GM23248 (cell line): ENCODE measurements around the gene CRACDL. TPM values are rescaled to one million over a fixed set of nuclear protein-coding genes. Genes with fewer than 3 reads are reported as not detected.
A peak's percentile ranks its signal among the peaks of the same experiment; 100 is the strongest.

Experiments
- DNase-seq: peaks from one replicate; pipeline ENCODE4 v3.0.0-alpha.2; 2015
- H2AFZ ChIP-seq: fragments of 200-600 bp; sonication (generic); 2 replicates; pipeline ENCODE4 v1.6.1; 2016; ENCODE audit warnings: antibody characterized with exemption
- H3F3A ChIP-seq: fragments of 200-600 bp; sonication (generic); 2 replicates; pipeline ENCODE4 v1.6.1; 2016; ENCODE audit warnings: mild to moderate bottlenecking, antibody characterized with exemption, mixed run types; ENCODE audit not compliant: insufficient read depth
- H3K27ac ChIP-seq: fragments of 200-600 bp; sonication (generic); 2 replicates; pipeline ENCODE4 v1.5.1; 2016; ENCODE audit warnings: mild to moderate bottlenecking
- H3K27me3 ChIP-seq: fragments of 200-600 bp; sonication (generic); replicated peaks from 2 replicates; pipeline ENCODE4 v1.6.1; 2016; ENCODE audit warnings: mild to moderate bottlenecking; ENCODE audit not compliant: insufficient read depth
- H3K36me3 ChIP-seq: fragments of 200-600 bp; sonication (generic); 2 replicates; pipeline ENCODE4 v1.6.1; 2016; ENCODE audit warnings: low read depth, mild to moderate bottlenecking
- H3K4me1 ChIP-seq: fragments of 200-600 bp; sonication (generic); 2 replicates; pipeline ENCODE4 v1.6.1; 2016; ENCODE audit warnings: mild to moderate bottlenecking; ENCODE audit not compliant: insufficient read depth
- H3K4me2 ChIP-seq: fragments of 200-600 bp; sonication (generic); one replicate; pipeline ENCODE4 v1.6.1; 2016; ENCODE audit warnings: mild to moderate bottlenecking; ENCODE audit not compliant: unreplicated experiment
- H3K4me3 ChIP-seq: fragments of 200-600 bp; sonication (generic); 2 replicates; pipeline ENCODE4 v1.5.1; 2016; ENCODE audit warnings: mild to moderate bottlenecking
- H3K79me2 ChIP-seq: fragments of 200-600 bp; sonication (generic); 2 replicates; pipeline ENCODE4 v1.6.1; 2016; ENCODE audit warnings: mild to moderate bottlenecking; ENCODE audit not compliant: insufficient read depth
- H3K9ac ChIP-seq: fragments of 200-600 bp; sonication (generic); 2 replicates; pipeline ENCODE4 v1.6.1; 2016; ENCODE audit warnings: mild to moderate bottlenecking
- H3K9me2 ChIP-seq: fragments of 200-600 bp; sonication (generic); 2 replicates; pipeline ENCODE4 v1.6.1; 2016; ENCODE audit warnings: mixed run types, mild to moderate bottlenecking, moderate library complexity; ENCODE audit not compliant: insufficient read depth
- H3K9me3 ChIP-seq: fragments of 200-600 bp; sonication (generic); one replicate; pipeline ENCODE4 v1.6.1; 2017; ENCODE audit warnings: low read depth
- H4K20me1 ChIP-seq: fragments of 200-600 bp; sonication (generic); 2 replicates; pipeline ENCODE4 v1.6.0; 2016; ENCODE audit not compliant: insufficient read depth
- EZH2 ChIP-seq: fragments of 200-600 bp; sonication (generic); IDR thresholded peaks from 2 replicates; pipeline ENCODE4 v1.6.1; 2018; ENCODE audit warnings: antibody characterized with exemption, mild to moderate bottlenecking; ENCODE audit not compliant: insufficient read depth, poor library complexity, severe bottlenecking
- EZH2phosphoT487 ChIP-seq: fragments of 200-600 bp; sonication (generic); IDR thresholded peaks from 2 replicates; pipeline ENCODE4 v1.6.1; 2018; ENCODE audit warnings: antibody characterized with exemption, moderate library complexity, mild to moderate bottlenecking, low read depth; ENCODE audit not compliant: insufficient read depth
- WGBS, 2 experiments: methylation state at CpG; one replicate each; pipeline ENCODE4 v1.1.6; 2015 to 2017; ENCODE audit warnings: low lambda C conversion rate in 2 of 2, low coverage in 1 of 2; ENCODE audit errors: missing lambda C conversion rate in 2 of 2; 5-methylcytosine and 5-hydroxymethylcytosine counted together
- in situ Hi-C: fragments of 300-500 bp; cut with MboI; formaldehyde crosslinking; loops from 2 replicates; pipeline ENCODE4 v1.15.0; 2020
- polyA plus RNA-seq: library from polyadenylated mRNA; unstranded; fragments of >200 nt; fragmentation: Nextera tagmentation; extraction: Ambion mirVana; gene quantifications from 2 replicates; pipeline ENCODE4 v1.2.1, GENCODE V29; 2016
- total RNA-seq: library from RNA; depleted of rRNA; stranded (reverse); fragments of >200 nt; shearing (Covaris generic); gene quantifications from 2 replicates; pipeline ENCODE4 v1.2.3, GENCODE V29; 2014

The CRACDL gene
- total and polyA plus RNA-seq, 2 experiments from 2014 or later, result not detected

DNA sequence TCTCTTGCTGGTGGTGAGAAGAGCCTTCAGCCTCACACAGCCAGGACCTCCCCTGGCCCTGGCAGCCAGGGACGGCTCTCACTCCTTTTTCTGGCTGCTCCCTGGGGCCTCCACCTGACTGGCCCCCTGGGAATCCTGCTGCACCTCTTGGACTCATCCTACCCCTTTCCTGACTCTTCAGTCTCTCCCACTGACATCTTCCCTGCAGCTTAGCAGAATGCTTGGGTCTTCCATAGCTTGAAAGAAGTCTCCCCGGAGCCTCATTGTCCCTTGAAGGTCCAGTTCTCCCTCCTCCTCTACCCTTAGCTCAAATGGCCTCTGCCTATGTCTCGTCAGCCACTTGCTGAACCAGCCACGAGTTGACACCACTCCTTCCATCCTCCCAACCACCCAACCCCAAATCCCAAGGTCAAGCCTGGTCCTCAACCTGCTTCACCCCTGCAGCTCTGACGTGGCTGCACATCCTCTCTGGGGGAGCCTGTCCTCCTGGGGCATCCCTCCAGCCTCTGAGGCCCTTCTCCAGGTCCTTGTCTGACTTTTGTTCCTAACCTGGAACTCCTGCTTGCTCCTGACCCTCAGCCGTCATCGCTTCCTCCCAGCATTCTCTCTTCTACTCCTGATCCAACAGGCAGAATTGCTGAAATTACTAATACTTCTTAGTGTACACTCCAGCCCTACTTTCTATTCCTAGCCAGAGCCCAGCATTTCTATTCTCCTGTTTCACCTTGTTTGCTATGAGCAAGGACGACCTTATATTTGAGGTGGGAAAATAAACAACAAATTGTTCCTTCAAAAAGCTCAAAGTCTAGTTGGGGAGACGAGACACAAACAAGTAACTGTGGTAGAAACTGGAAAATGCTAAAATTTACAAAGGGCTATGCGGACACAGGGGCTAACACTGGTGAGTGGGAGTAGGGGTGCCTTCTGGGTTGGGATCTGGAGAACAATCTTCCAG, 136.4 kb downstream of the CRACDL start:
- Histone ChIP-seq H3K4me2 (no peak overlapping the region), H4K20me1 (no peaks in the 10 kb centered on the region), H3K27me3 (no peaks in the 10 kb centered on the region; the same call in 1 of the 2 replicates), H3K27ac (no peak overlapping the region), H3K9ac (no peak overlapping the region), H3K9me3 (no peaks in the 10 kb centered on the region), H3K9me2 (no peaks in the 10 kb centered on the region), H3K79me2 (no peaks in the 10 kb centered on the region), H2AFZ (no peak overlapping the region), H3K4me1 (no peaks in the 10 kb centered on the region), H3K4me3 (no peak overlapping the region), H3K36me3 (no peaks in the 10 kb centered on the region), H3F3A (no peaks in the 10 kb centered on the region)
- in situ Hi-C loops, result no loop called here
- WGBS, 2 experiments, result 44 to 49% methylated on average over 10 of the region's 10 CpGs
- TF ChIP-seq EZH2phosphoT487, result no peak
- TF ChIP-seq EZH2, result no peak
- no peak for DNase-seq

DNA sequence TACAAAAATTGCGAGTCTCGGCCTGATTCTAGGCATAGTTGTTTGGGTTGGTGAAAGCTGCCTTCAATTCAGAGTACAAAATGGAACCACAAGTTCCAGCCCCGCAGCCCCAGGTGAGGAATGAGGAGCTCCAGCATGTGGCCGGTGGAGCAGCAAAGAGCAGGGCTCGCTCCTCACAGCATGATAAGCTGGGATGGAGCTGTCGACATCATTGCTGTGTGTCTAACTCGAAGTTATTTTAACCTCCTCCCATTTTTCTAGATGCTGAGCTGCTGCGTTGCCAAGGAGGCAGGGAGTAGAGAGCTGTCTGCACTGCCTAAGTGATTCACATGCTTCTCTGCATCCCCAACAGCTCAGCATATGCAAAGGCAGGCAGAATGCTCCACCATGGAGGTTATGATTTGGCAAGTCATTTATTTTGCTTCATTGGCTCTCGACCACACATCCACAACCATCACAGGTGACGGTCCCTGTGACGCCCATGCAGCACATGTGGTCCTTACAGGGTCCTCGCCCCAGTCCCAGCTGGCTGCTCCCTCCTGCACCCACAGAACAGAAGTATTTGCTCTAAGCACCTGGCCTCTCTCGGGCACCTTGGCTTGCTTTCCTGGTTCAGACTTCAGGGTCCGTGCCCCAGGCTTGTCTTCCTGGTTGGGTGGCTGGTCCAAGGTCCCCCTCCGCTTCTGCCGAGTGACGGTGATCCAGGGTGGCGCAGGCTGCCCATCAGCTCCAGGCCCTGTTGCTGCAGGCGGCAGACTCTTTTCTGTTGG, 139.1 kb downstream of the CRACDL start:
- in situ Hi-C loops, result no loop called here

DNA sequence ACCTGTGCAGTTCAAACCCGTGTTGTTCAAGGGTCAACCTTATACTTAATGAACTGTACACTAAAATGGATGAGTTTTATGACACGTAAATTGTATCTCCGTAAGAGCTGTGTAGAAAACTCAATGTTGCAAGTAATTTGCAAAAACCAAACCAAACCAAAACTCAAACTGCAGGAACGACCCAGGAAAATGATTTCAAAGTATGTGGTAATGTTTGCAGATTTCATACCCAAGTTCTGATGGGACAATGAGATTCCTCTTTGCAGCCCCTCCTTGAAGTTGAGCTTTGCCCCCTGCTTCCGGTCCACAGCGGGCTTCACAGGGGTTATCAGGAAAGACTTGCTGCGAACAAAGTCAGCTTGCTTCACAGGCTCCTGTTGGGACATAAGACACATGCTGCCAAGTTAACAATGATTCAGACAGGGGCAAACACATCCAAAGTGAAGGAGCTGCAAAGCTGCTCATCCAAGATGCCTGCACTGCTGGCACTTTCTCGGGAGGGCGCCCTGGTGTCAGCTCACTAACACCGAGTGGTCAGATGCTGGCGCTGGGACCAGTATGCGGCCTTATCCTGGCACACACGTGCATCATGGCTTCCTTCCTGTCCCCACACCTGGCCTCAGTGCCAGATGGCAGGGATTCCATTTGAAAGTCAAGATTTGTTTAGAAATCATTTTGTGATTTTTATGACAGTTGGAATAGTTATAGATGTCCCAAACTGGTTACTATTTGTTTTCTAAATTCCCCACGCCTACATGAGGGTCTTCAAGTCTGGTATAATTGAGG, 139.9 kb downstream of the CRACDL start:
- WGBS, 2 experiments, result 64 to 67% methylated on average over 14 of the region's 14 CpGs
- in situ Hi-C loops, result no loop called here
- peak; percentile 15 for DNase-seq
- H3K4me3 ChIP-seq, result no peak overlapping the region
- H4K20me1 ChIP-seq, result no peaks in the 10 kb centered on the region; the same call in 1 of the 2 replicates
- H3K9me2 ChIP-seq, result no peaks in the 10 kb centered on the region
- H3K9me3 ChIP-seq, result no peaks in the 10 kb centered on the region
- H3K4me2 ChIP-seq, result no peak overlapping the region
- H3K27me3 ChIP-seq, result 0 out of 2 replicates have a peak, but pooled peaks cover 4% of the 10 kb centered on the region
- no peaks in the 10 kb centered on the region for H3F3A ChIP-seq
- H3K27ac ChIP-seq, result no peak overlapping the region
- TF ChIP-seq EZH2, result no peak
- no peak for TF ChIP-seq EZH2phosphoT487
- H3K79me2 ChIP-seq, result no peaks in the 10 kb centered on the region
- H3K36me3 ChIP-seq, result no peaks in the 10 kb centered on the region
- H3K4me1 ChIP-seq, result no peaks in the 10 kb centered on the region
- H2AFZ ChIP-seq, result no peak overlapping the region
- H3K9ac ChIP-seq, result no peak overlapping the region

More for the DNA sequence above, 139.1 kb downstream of the CRACDL start:
- no peak overlapping the region for H3K9ac ChIP-seq
- H3F3A ChIP-seq, result no peaks in the 10 kb centered on the region
- no peaks in the 10 kb centered on the region for H3K9me2 ChIP-seq
- 0 out of 2 replicates have a peak, but pooled peaks cover 4% of the 10 kb centered on the region for H3K27me3 ChIP-seq
- H3K36me3 ChIP-seq, result no peaks in the 10 kb centered on the region
- TF ChIP-seq EZH2, result no peak
- TF ChIP-seq EZH2phosphoT487, result no peak
- H3K4me1 ChIP-seq, result no peaks in the 10 kb centered on the region
- no peak for DNase-seq
- no peaks in the 10 kb centered on the region for H3K9me3 ChIP-seq
- no peaks in the 10 kb centered on the region for H3K79me2 ChIP-seq
- H3K4me2 ChIP-seq, result no peak overlapping the region
- no peaks in the 10 kb centered on the region; the same call in 1 of the 2 replicates for H4K20me1 ChIP-seq
- H3K27ac ChIP-seq, result no peak overlapping the region
- no peak overlapping the region for H2AFZ ChIP-seq
- 57 to 64% methylated on average over 19 of the region's 19 CpGs for WGBS, 2 experiments
- no peak overlapping the region for H3K4me3 ChIP-seq
